GM12865 (cell line): ENCODE data around the gene RMND5A.
A peak's percentile ranks its signal among the peaks of the same experiment; 100 is the strongest.

Experiments
- DNase-seq: peaks from one replicate; pipeline ENCODE4 v3.0.0; 2010; ENCODE audit warnings: low read depth
- H3K4me3 ChIP-seq: 2 replicates; pipeline ENCODE4 v1.5.1; 2011; ENCODE audit warnings: mild to moderate bottlenecking, low read depth, low read length, control low read depth
- CTCF ChIP-seq: IDR thresholded peaks from 2 replicates; pipeline ENCODE4 v1.5.1; 2011; ENCODE audit warnings: low read length, control low read depth, low read depth, inconsistent platforms; ENCODE audit not compliant: insufficient read depth; ENCODE audit errors: missing control alignments

The RMND5A gene

GRCh38 chr2:86783615-86784339, 63.7 kb downstream of the RMND5A start:
- TF ChIP-seq CTCF, result no peak
- DNase-seq, result peak; percentile 73
- H3K4me3 ChIP-seq, result no peak overlapping the region

- no peak overlapping the region for H3K4me3 ChIP-seq
- no peak for TF ChIP-seq CTCF
- DNase-seq, result no peak
Measured at GRCh38 chr2:86785456-86785855, 65.4 kb downstream of the RMND5A start.

GRCh38 chr2:86786001-86786536, 66.0 kb downstream of the RMND5A start:
- H3K4me3 ChIP-seq, result no peak overlapping the region
- no peak for DNase-seq
- TF ChIP-seq CTCF, result no peak

GRCh38 chr2:86787736-86788135, 67.6 kb downstream of the RMND5A start:
- no peak for DNase-seq
- H3K4me3 ChIP-seq, result no peak overlapping the region
- no peak for TF ChIP-seq CTCF

GRCh38 chr2:86788165-86788564, 68.1 kb downstream of the RMND5A start:
- DNase-seq, result no peak
- TF ChIP-seq CTCF, result no peak
- H3K4me3 ChIP-seq, result no peak overlapping the region

- no peak overlapping the region for H3K4me3 ChIP-seq
- TF ChIP-seq CTCF, result no peak
- DNase-seq, result no peak
Measured at GRCh38 chr2:86788881-86789686, 69.0 kb downstream of the RMND5A start.
